ENCODE results near the gene STIL.
"Not testable (repeated sequence)": the region's sequence is repeated elsewhere in the genome, so short reads cannot be mapped to it uniquely, and the experiment has no call there.

The STIL gene

GRCh38 chr1:47313915-47314664, at the start of gene STIL:
Gene STIL (minus strand): TSS chr1:47314147. CDS start chr1:47310319, 3,828 bp downstream.
- DNase-seq (ENCODE audit: low spot score): peak; percentile 99

DNA sequence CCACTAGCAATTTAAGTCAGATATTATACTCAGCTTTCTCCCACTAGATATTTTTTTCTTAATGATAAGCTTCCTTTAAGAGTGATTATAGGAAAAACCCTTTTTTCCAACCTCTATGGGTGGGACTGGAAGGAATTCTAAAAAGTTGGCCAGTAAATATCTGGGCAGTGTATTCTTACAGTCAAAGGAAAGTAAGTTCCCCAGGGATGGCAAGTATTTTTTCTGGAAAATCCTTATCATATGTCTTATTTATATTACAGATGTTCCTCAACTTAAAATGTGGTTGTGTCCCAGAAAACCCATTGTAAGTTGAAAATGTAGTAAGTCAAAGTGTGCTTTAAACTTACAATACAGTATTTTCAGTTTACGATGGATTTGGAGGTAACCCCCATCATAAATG, 48.9 kb upstream of the STIL start:
- no peak for DNase-seq (ENCODE audit: low spot score)

GRCh38 chr1:47361380-47361779, 47.4 kb upstream of the STIL start:
- no peak for DNase-seq (ENCODE audit: low spot score)

GRCh38 chr1:47351305-47351704, 37.4 kb upstream of the STIL start:
- DNase-seq (ENCODE audit: low spot score): no peak

- DNase-seq (ENCODE audit: low spot score): no peak
Observed at GRCh38 chr1:47348246-47348645, 34.3 kb upstream of the STIL start.

DNA sequence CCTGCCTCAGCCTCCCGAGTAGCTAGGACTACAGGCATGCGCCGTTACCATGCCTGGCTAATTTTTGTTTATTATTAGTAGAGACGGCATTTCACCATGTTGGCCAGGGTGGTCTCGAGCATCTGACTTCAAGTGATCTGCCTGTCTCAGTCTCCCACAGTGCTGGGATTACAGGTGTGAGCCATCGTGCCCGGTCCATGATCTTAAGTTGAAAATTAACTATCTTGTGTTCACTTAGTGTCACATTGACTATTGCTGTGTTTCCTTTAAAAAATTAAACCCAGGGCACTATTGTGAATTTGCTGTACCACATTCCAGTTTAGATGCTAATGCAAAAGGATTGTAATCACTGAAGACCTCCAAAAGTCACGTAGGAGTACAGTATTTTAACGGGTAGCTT, 33.8 kb upstream of the STIL start:
- DNase-seq (ENCODE audit: low spot score): no peak

DNA sequence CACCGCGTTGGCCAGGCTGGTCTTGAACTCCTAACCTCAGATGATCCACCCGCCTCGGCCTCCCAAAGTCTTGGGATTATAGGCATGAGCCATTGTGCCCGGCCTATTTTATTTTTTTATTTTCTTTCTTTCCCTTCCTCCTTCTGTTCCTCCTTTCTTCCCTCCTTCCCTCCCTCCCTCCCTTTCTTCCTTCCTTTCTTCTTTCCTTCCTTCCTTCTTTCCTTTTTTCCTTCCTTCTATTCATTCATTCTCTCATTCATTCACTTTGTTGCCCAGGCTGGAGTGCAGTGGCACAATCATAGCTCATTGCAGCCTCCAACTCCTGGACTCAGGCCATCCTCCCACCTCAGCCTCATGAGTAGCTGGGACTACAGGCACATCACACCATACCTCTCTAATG, 33.0 kb upstream of the STIL start:
- DNase-seq (ENCODE audit: low spot score): not testable (repeated sequence)

DNA sequence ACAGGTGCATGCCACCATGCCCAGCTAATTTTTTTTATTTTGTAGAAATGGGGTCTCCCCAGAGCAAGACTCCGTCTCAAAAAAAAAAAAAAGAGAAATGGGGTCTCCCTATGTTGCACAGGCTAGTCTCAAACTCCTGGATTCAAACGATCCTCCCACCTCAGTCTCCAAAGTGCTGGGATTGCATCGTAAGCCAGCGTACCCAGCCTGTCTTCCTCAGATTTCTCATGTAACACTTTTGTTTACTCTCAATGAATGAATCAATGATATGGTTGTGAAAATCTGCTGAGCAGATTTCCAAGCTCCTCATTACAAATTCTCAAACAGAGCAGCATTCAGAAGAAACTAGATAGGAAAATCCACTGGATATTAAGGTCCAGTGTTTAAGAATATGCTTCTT, 26.3 kb upstream of the STIL start:
- DNase-seq (ENCODE audit: low spot score): no peak

- DNase-seq (ENCODE audit: low spot score): no peak
Observed at GRCh38 chr1:47338249-47339077, 24.5 kb upstream of the STIL start.

DNA sequence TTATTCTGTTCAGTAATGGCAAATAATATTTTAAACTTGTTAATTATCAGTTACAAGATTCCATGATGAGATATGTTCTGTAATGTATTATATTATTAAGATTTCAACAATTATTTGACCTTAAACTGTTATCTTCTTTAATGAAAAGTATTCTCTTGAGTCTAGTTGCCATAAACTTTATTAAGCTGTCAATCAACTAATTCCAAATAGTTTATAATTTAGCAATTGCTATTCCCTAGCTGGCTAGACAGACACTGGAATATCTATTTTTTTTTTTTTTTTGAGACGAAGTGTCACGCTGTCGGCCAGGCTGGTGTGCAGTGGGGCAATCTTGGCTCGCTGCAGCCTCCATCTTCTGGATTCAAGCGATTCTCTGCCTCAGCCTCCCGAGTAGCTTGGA, 23.4 kb upstream of the STIL start:
- DNase-seq (ENCODE audit: low spot score): no peak

DNA sequence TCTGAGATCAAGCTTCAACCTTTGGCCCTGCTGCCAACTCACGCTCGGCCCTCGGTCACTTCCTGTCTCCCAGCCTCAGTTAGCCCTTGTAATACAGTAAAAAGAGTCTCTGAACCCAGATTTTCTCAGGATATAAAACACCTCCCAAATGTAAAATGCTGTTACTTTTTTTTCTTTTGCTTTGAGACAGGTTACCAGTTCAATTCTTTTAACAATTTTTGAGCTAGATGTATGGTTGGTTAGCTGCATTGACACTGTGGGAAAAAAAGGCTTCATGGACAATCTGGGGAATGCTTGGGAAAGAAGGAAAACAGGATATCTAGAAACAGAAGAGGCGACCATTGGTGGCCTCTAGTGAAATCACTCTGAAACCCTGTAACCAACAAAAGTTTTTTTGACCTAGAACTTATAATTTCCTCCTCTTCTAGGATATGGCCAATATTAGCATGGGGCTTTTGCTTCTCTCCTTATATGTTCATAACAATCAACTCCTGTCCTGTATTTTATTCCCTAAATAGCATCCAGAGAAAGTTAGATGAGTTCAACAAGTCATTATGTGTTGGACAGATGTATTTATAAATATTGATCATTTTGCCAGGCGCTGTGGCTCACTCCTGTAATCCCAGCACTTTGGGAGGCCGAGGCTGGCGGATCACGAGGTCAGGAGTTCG, 21.0 kb upstream of the STIL start:
- peak; percentile 26 for DNase-seq (ENCODE audit: low spot score)

GRCh38 chr1:47333922-47334764, 20.2 kb upstream of the STIL start:
- peak; percentile 81 for DNase-seq (ENCODE audit: low spot score)

DNA sequence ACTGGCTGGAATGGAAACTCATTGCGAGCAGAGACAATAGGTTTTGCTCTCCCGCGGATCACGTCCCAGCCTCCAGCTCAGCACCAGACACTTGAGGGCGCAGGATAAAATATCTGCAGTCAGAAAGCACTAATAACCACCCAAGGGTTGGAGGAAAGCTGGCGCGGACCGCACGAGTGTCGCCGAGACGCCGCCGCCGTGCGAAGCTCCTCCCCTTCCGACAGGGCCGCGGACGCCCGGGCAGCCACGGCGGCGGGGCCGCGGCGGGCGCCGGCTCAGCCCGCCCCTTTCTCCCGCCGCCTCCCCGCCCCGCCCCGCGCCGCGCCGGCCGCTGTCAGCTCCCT, 19.6 kb upstream of the STIL start, which contains the start of gene CMPK1:
CMPK1 (plus strand) TSS at position 213 of the 344 bp plus-strand sequence. CDS start 156 bp downstream, outside the sequence.
- peak; percentile 86 for DNase-seq (ENCODE audit: low spot score)

- no peak for DNase-seq (ENCODE audit: low spot score)
Observed at GRCh38 chr1:47332779-47333577, 19.0 kb upstream of the STIL start.

DNA sequence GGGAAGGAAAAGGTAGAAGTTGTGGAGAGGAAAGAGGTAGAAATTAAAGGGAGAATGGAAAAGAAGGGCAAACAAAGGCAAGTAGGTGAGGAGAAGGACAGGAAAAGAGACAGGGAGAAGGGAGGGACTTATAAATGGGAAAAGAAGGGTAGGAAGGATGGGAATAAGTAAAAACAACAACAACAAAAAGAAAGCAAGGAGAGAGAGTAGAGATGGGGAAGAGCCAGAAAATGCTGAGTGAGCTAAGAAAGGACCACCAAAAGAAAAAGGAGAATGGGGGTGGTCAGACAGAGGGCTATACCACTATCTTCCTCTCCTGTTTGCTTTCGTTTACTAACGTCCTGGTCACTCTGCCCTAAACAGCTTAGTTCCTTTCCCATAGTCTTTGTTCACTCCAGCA, 17.9 kb upstream of the STIL start:
- DNase-seq (ENCODE audit: low spot score): no peak

GRCh38 chr1:47330212-47330611, 16.3 kb upstream of the STIL start:
- no peak for DNase-seq (ENCODE audit: low spot score)

- no peak for DNase-seq (ENCODE audit: low spot score)
Observed at GRCh38 chr1:47328992-47329391, 15.0 kb upstream of the STIL start.

GRCh38 chr1:47326271-47326670, 12.3 kb upstream of the STIL start:
- no peak for DNase-seq (ENCODE audit: low spot score)

- no peak for DNase-seq (ENCODE audit: low spot score)
Observed at GRCh38 chr1:47325528-47325927, 11.6 kb upstream of the STIL start.

GRCh38 chr1:47324682-47325081, 10.7 kb upstream of the STIL start:
- DNase-seq (ENCODE audit: low spot score): no peak

DNA sequence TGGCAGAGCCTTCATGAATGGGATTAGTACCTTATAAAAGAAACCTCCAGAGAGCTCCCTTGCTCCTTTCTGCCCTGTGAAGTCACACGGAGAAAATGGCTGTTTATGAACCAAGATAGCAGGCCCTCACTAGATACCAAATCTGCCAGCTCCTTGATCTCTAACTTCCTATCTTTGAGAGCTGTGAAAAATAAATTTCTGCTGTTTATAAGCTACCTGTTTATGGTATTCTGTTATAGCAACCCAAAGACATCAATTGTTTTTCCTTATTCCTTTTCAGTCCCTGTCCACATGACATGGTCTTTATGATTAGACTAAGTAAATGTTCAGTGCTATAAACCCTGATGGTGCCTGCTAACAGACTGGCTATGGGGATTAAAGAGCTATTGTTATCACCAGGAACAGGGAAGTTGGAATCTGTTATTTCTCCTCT, 9.7 kb upstream of the STIL start:
- DNase-seq (ENCODE audit: low spot score): no peak

Measured in kidney capillary endothelial cell (primary cell).